Measurements from ENCODE around the gene DYSF. TPM values are rescaled to one million over a fixed set of nuclear protein-coding genes. Genes with fewer than 3 reads are reported as not detected.

DYSF gene
- polyA plus RNA-seq, 3 donors, result 16.0 to 20.5 (median 17.0) TPM

GRCh38 chr2:71563872-71564271 lies 110.5 kb downstream of the DYSF start:
- DNase-seq (ENCODE audit: low read depth in 3 of 3, low spot score in 2 of 3), result no peak

- no peak for DNase-seq (ENCODE audit: low read depth in 3 of 3, low spot score in 2 of 3)
Observed at GRCh38 chr2:71564361-71564760, 111.0 kb downstream of the DYSF start.

GRCh38 chr2:71564790-71565189 lies 111.4 kb downstream of the DYSF start:
- no peak for DNase-seq (ENCODE audit: low read depth in 3 of 3, low spot score in 2 of 3)

GRCh38 chr2:71566372-71566771 lies 113.0 kb downstream of the DYSF start:
- DNase-seq (ENCODE audit: low read depth in 3 of 3, low spot score in 2 of 3), result no peak

GRCh38 chr2:71567625-71568024 lies 114.3 kb downstream of the DYSF start:
- no peak for DNase-seq (ENCODE audit: low read depth in 3 of 3, low spot score in 2 of 3)

GRCh38 chr2:71568103-71568502 lies 114.7 kb downstream of the DYSF start:
- DNase-seq (ENCODE audit: low read depth in 3 of 3, low spot score in 2 of 3), result no peak

GRCh38 chr2:71570511-71570910 lies 117.2 kb downstream of the DYSF start:
- DNase-seq (ENCODE audit: low read depth in 3 of 3, low spot score in 2 of 3), result no peak

GRCh38 chr2:71570951-71571460 lies 117.6 kb downstream of the DYSF start:
- no peak for DNase-seq (ENCODE audit: low read depth in 3 of 3, low spot score in 2 of 3)

- no peak for DNase-seq (ENCODE audit: low read depth in 3 of 3, low spot score in 2 of 3)
Observed at GRCh38 chr2:71571945-71572344, 118.6 kb downstream of the DYSF start.

- DNase-seq (ENCODE audit: low read depth in 3 of 3, low spot score in 2 of 3), result no peak
Observed at GRCh38 chr2:71575966-71576365, 122.6 kb downstream of the DYSF start.

GRCh38 chr2:71576541-71576940 lies 123.2 kb downstream of the DYSF start:
- no peak for DNase-seq (ENCODE audit: low read depth in 3 of 3, low spot score in 2 of 3)

- no peak for DNase-seq (ENCODE audit: low read depth in 3 of 3, low spot score in 2 of 3)
Observed at GRCh38 chr2:71577209-71577608, 123.8 kb downstream of the DYSF start.

- DNase-seq (ENCODE audit: low read depth in 3 of 3, low spot score in 2 of 3), result no peak
Observed at GRCh38 chr2:71578767-71579342, 125.5 kb downstream of the DYSF start.

- DNase-seq (ENCODE audit: low read depth in 3 of 3, low spot score in 2 of 3), result no peak
Observed at GRCh38 chr2:71581026-71581425, 127.7 kb downstream of the DYSF start.

GRCh38 chr2:71583876-71584275 lies 130.5 kb downstream of the DYSF start:
- DNase-seq (ENCODE audit: low read depth in 3 of 3, low spot score in 2 of 3), result no peak

GRCh38 chr2:71586471-71586870 lies 133.1 kb downstream of the DYSF start:
- DNase-seq (ENCODE audit: low read depth in 3 of 3, low spot score in 2 of 3), result no peak

- DNase-seq (ENCODE audit: low read depth in 3 of 3, low spot score in 2 of 3), result no peak
Observed at GRCh38 chr2:71587509-71588073, 134.2 kb downstream of the DYSF start.

- DNase-seq (ENCODE audit: low read depth in 3 of 3, low spot score in 2 of 3), result no peak
Observed at GRCh38 chr2:71588497-71589170, 135.3 kb downstream of the DYSF start.

GRCh38 chr2:71589763-71590162 lies 136.4 kb downstream of the DYSF start:
- no peak for DNase-seq (ENCODE audit: low read depth in 3 of 3, low spot score in 2 of 3)

GRCh38 chr2:71591044-71591443 lies 137.7 kb downstream of the DYSF start:
- DNase-seq (ENCODE audit: low read depth in 3 of 3, low spot score in 2 of 3), result no peak

GRCh38 chr2:71592181-71592711 lies 138.9 kb downstream of the DYSF start:
- no peak for DNase-seq (ENCODE audit: low read depth in 3 of 3, low spot score in 2 of 3)

GRCh38 chr2:71595569-71595968 lies 142.2 kb downstream of the DYSF start:
- no peak for DNase-seq (ENCODE audit: low read depth in 3 of 3, low spot score in 2 of 3)

Data from right renal cortex interstitium (tissue), 3 donors.